Measurements from ENCODE around the gene CAMKK2.

- no peak for TF ChIP-seq CTCF (IDR thresholded peaks at IDR 0.05; ENCODE audit: borderline replicate concordance, extremely low read depth, low read length, poor library complexity, severe bottlenecking)
- TF ChIP-seq EZH2 (IDR thresholded peaks at IDR 0.05; ENCODE audit: borderline replicate concordance, low read depth, low read length, severe bottlenecking) = no peak
Observed at GRCh38 chr12:121251838-121252237, 44.7 kb downstream of the CAMKK2 start.

All from DND-41 (cell line).